NCI-H510A treated with DMSO at 0.1 percent for 48 hours (cell line): ENCODE measurements around the gene C1QB.
A peak's percentile ranks its signal among the peaks of the same experiment; 100 is the strongest.

Experiments used
- DNase-seq: peaks from one replicate; lab custom pipeline; 2025; lab: John Stamatoyannopoulos, UW

Gene C1QB

DNA sequence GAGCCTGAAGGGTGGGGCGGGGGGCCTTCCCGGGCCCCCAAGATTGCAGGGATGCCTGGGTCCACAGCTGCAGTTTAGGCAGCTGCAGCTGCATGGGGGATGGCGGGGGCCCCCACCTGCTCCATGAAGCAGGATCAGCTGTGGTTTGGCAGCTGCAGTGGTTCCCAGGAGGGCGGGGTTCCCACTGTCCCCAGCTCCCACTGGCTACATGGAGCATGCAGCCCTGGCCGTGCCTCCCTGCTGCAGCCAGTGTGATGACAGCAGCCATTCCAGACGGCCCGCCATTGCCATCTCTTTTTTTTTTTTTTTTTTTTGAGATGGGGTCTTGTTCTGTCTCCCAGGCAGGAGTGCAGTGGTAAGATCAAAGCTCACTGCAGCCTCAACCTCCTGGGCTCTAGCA is 17.6 kb upstream of the C1QB start:
- no peak for DNase-seq

DNA sequence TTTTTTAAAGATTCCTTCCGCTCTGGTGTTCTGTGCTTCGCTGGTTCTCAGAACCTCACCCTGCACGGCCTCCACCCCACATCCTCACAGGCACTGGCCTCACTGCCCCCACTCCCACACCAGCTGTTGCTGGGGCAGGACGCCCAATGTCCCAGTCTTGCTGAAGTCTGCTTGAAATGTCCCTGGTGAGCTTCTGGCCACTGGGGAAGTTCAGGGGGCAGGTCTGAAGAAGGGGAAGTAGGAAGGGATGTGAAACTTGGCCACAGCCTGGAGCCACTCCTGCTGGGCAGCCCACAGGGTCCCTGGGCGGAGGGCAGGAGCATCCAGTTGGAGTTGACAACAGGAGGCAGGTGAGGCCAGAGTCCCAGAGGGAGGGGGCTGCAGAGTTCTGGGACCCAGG is 16.7 kb upstream of the C1QB start, which contains the start of gene C1QA:
TSS of gene C1QA (plus strand) at position 276 of the 400 bp plus-strand sequence. CDS start 989 bp downstream, outside the sequence.
- DNase-seq, result no peak

DNA sequence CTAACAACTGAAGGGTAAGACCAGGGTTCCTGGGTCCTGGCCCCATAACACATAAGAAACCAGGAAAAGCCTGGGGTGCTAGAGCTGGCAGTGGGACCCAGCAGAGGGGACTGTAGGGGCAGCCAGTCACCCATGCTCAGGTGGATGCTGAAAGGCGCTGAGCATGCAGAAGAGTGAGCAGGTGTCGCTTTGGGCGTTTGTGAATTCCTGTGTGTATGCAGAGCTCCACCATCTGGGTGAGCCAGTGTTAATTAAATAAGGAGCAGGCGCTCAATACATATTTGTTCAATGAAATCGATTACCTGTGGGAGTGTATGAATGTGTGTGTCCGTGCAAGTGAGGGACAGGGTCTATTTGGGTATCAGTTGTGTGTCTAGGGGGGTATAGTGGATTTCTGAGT is 16.1 kb upstream of the C1QB start:
- DNase-seq, result peak; percentile 63

- DNase-seq, result no peak
Measured at GRCh38 chr1:22637907-22638445, 15.1 kb upstream of the C1QB start.

DNA sequence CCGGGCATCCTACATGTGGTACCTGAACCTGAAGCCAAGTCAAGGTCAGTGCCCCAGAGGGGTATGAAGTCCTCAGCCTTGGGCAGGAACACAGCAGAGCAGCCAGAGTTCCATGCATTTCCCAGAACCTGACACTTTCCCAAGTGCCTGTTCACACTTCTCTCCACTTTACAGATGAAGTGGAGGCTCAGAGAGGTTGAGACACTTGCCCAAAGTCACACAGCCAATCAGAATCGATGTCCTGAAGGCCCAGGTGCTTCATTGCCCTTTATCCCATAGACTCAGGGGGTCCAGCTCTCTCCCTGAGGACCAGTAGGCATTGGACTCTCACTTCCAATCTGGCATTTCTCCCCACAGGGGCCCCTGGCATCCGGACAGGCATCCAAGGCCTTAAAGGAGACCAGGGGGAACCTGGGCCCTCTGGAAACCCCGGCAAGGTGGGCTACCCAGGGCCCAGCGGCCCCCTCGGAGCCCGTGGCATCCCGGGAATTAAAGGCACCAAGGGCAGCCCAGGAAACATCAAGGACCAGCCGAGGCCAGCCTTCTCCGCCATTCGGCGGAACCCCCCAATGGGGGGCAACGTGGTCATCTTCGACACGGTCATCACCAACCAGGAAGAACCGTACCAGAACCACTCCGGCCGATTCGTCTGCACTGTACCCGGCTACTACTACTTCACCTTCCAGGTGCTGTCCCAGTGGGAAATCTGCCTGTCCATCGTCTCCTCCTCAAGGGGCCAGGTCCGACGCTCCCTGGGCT is 14.4 kb upstream of the C1QB start:
- no peak for DNase-seq

DNA sequence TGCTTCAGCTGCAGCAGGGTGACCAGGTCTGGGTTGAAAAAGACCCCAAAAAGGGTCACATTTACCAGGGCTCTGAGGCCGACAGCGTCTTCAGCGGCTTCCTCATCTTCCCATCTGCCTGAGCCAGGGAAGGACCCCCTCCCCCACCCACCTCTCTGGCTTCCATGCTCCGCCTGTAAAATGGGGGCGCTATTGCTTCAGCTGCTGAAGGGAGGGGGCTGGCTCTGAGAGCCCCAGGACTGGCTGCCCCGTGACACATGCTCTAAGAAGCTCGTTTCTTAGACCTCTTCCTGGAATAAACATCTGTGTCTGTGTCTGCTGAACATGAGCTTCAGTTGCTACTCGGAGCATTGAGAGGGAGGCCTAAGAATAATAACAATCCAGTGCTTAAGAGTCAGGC is 13.8 kb upstream of the C1QB start:
- DNase-seq, result no peak

DNA sequence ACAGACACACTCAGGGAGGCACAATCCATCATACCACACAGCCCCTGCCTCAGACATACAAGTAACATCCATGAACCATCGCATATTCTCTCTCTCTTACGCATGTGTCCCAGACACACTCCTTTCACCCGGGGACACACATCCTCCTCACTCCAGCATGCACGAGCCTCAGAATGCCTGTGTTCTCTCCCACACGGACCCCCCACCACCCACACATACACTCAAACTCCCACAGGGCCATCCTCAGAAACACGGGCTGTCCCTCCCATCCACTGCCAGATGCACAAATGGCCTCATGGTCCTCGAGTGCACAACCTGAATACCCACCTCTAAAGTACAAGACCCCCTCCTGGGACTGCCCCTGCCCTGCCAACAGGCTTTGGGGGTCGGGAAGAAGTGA is 11.8 kb upstream of the C1QB start:
- DNase-seq, result no peak

GRCh38 chr1:22641906-22642636 is 11.0 kb upstream of the C1QB start:
- peak; percentile 46 for DNase-seq

DNA sequence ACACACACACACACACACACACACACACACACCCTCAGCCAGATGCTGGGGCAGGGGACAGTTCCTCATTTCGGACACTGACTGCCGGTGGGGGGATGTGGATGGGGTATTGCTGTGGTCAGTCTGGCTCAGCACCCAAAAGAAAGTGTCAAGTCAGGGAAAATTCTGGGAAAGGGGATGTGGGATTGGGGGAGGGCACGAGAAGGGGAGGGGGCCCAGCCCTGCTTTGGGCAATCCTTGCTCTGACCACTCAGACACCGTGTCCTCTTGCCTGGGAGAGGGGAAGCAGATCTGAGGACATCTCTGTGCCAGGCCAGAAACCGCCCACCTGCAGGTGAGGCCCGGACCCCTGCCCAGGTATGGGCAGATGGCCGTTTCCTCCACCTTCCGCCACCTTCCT is 9.7 kb upstream of the C1QB start, which contains the start of gene C1QC:
TSS of gene C1QC (plus strand) at position 253 of the 400 bp plus-strand sequence. CDS start 391 bp downstream, outside the sequence.
- DNase-seq, result no peak

DNA sequence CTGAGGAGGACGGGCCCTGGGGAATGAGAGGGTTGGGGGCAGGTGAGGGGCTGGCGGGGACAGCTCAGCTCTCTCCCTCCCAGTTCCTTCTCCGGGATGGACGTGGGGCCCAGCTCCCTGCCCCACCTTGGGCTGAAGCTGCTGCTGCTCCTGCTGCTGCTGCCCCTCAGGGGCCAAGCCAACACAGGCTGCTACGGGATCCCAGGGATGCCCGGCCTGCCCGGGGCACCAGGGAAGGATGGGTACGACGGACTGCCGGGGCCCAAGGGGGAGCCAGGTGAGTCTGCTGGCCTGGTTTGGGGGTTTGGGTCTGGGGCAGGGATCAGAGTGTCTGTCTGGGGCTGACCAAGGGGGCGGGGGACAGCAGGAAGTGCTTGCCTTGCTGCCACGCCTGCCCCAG is 9.1 kb upstream of the C1QB start:
- DNase-seq, result no peak

DNA sequence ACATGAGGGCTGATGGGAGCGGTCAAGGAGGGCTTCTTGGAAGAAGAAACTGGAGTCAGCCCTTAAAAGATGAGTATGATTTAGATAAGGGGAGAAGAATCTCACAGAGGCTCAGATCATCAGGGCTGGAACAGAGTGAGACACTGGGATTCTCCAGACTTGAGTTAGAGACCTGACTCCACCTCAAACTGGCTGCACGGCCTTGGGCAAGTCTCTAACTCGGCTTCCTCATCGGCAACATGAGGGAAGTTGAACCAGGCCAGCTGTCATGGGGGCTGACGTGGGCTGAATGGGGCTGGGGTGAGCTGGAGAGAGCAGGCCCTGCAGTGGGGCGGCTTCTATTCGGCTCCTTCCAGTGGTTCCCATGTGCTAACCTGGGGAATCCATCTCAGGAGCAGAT is 7.1 kb upstream of the C1QB start:
- DNase-seq, result no peak

GRCh38 chr1:22646384-22646783 is 6.7 kb upstream of the C1QB start:
- DNase-seq, result no peak

- DNase-seq, result no peak
Measured at GRCh38 chr1:22650089-22650693, 2.8 kb upstream of the C1QB start.

- no peak for DNase-seq
Measured at GRCh38 chr1:22651941-22652856, 837 bp upstream of the C1QB start.

DNA sequence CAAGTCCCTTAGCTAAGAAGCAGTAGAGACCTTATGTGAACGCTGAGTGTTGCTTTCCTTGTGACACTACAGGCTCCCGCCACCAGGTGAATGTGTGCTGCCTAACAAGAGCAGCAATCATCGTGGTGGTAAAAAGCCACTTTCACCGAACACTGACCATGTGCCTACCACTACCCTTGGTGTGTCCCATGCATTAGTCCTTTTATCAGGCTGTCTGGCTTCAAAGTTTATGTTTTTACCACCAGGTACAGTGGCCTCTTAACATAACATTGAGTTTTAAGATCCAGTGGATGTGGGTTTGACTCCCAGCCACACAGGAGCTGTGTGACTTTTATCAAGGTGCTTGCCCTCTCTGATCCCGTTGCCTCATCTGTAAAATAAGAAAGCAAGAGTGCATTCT is 1.7 kb downstream of the C1QB start:
- DNase-seq, result no peak

GRCh38 chr1:22658385-22659163 is 5.5 kb downstream of the C1QB start:
- DNase-seq, result peak; percentile 16

GRCh38 chr1:22660716-22661241 is 7.7 kb downstream of the C1QB start:
- no peak for DNase-seq

- DNase-seq, result no peak
Measured at GRCh38 chr1:22661880-22662279, 8.8 kb downstream of the C1QB start.

GRCh38 chr1:22662318-22662717 is 9.3 kb downstream of the C1QB start:
- DNase-seq, result peak; percentile 37

DNA sequence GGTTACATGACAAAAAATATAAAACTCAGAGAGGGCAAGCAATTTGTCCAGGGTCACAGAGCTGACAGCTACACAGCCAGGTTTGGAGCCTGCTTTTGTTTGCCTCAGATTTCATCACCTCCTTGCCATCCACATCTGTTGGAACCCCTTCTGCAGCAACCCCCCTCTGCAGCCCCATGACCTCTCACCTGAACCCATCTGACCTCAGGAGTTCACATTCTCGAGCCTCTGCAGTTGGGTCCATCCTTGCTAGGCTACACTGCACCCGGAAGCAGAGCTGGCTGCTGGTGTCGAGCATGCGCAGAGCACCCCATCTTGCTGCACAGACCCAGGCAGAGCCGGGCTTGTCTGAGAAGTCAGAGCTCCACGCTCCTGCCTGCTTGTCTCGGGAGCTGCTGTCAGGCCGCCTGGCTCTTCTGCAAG is 10.0 kb downstream of the C1QB start:
- no peak for DNase-seq
